GM19463 (cell line): ENCODE results near the gene CLGN.
"Not testable (repeated sequence)": the region's sequence is repeated elsewhere in the genome, so short reads cannot be mapped to it uniquely, and the experiment has no call there.

Experiments
- ATAC-seq: cut with Tn5 transposase; IDR thresholded peaks from one replicate; pipeline ENCODE4 v1.9.1; 2021; ENCODE audit warnings: mild to moderate bottlenecking, moderate library complexity; ENCODE audit not compliant: unreplicated experiment

The CLGN gene

GRCh38 chr4:140427106-140427918 lies at the start of gene CLGN:
Gene CLGN, minus strand, starts transcription at chr4:140427648. Its CDS starts 14,570 bp downstream, at chr4:140413078.
- peak; percentile 89 for ATAC-seq

- no peak for ATAC-seq
Measured at GRCh38 chr4:140472156-140472555, 44.7 kb upstream of the CLGN start.

- no peak for ATAC-seq
Measured at GRCh38 chr4:140469791-140470733, 42.6 kb upstream of the CLGN start.

GRCh38 chr4:140466146-140466545 lies 38.7 kb upstream of the CLGN start:
- ATAC-seq = no peak

GRCh38 chr4:140463614-140464013 lies 36.2 kb upstream of the CLGN start:
- ATAC-seq = no peak

GRCh38 chr4:140463182-140463581 lies 35.7 kb upstream of the CLGN start:
- ATAC-seq = no peak

GRCh38 chr4:140450352-140450751 lies 22.9 kb upstream of the CLGN start:
- no peak for ATAC-seq

- ATAC-seq = no peak
Measured at GRCh38 chr4:140448830-140449229, 21.4 kb upstream of the CLGN start.

GRCh38 chr4:140448162-140448561 lies 20.7 kb upstream of the CLGN start:
- no peak for ATAC-seq

GRCh38 chr4:140444347-140444746 lies 16.9 kb upstream of the CLGN start:
- ATAC-seq = not testable (repeated sequence)

GRCh38 chr4:140439644-140440142 lies 12.2 kb upstream of the CLGN start:
- no peak for ATAC-seq

GRCh38 chr4:140427919-140428471 lies 547 bp upstream of the CLGN start:
- no peak for ATAC-seq

GRCh38 chr4:140426610-140427105 lies 790 bp downstream of the CLGN start:
- ATAC-seq = peak; percentile 3

- no peak for ATAC-seq
Measured at GRCh38 chr4:140423106-140423505, 4.3 kb downstream of the CLGN start.

- ATAC-seq = not testable (repeated sequence)
Measured at GRCh38 chr4:140413130-140413969, 14.1 kb downstream of the CLGN start.

- no peak for ATAC-seq
Measured at GRCh38 chr4:140408974-140409373, 18.5 kb downstream of the CLGN start.

GRCh38 chr4:140406292-140406691 lies 21.2 kb downstream of the CLGN start:
- ATAC-seq = no peak

- ATAC-seq = no peak
Measured at GRCh38 chr4:140400111-140400510, 27.3 kb downstream of the CLGN start.

- no peak for ATAC-seq
Measured at GRCh38 chr4:140395668-140396067, 31.8 kb downstream of the CLGN start.

GRCh38 chr4:140388015-140388414 lies 39.4 kb downstream of the CLGN start:
- ATAC-seq = no peak
